HL-60 (cell line): ENCODE data around the gene CFAP43. TPM values are rescaled to one million over a fixed set of nuclear protein-coding genes. Genes with fewer than 3 reads are reported as not detected.

Source experiments
- microRNA-seq: library from miRNA; unstranded; fragments of <30 nt; microRNA quantifications from one replicate; pipeline ENCODE4, GENCODE V29; 2018

CFAP43 gene

Small RNA genes lying within 50 kb of the gene (microRNA-seq; reads per million reads assigned to microRNA genes)
- gene MIR4482 = not detected
- not detected for gene MIR609
